Right lobe of liver (tissue), 4 donors: Measurements from ENCODE around the gene DNM3.

Experiments
- POLR2A ChIP-seq: fragments of 450-650 bp; IDR thresholded peaks from one replicate; pipeline ENCODE4 v1.6.1; 2017; ENCODE audit warnings: antibody characterized with exemption, mild to moderate bottlenecking
- TF ChIP-seq, protein P1 (sequence below), 4 donors: fragments of 200-600 bp in 3 of 4; fragments of 450-650 bp in 1 of 4; IDR thresholded peaks; one replicate each; pipeline versions ENCODE4 v1.5.1 to v1.8.0; 2016 to 2022; ENCODE audit warnings: antibody characterized with exemption in 4 of 4, mild to moderate bottlenecking in 2 of 4
- donor health status: DM: no; HTN: no; CAD: no.
- donor health status: DM: no; HTN: no; CAD: no.
- donor health status: DM: no; HTN: yes; CAD: no.

DNA sequence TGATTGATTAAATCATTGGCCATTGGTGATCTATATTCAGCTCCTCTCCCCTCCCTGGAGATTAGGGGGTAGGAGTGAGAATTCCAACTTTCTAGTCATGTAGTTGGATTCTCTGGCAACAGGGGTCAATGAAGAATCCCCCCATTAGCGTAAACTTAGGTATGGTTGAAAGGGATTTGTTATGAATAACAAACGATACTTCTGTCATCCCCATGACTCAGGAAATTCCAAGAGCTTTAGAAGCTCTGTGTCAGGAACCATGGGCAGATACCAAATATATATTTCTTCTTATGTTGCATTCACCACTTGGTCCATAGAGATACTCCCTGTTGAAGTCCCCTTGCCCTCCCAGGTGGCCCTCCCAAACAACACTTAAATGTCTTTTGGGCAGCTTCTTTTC, 124.5 kb downstream of the DNM3 start:
- TF ChIP-seq, protein P1, sequence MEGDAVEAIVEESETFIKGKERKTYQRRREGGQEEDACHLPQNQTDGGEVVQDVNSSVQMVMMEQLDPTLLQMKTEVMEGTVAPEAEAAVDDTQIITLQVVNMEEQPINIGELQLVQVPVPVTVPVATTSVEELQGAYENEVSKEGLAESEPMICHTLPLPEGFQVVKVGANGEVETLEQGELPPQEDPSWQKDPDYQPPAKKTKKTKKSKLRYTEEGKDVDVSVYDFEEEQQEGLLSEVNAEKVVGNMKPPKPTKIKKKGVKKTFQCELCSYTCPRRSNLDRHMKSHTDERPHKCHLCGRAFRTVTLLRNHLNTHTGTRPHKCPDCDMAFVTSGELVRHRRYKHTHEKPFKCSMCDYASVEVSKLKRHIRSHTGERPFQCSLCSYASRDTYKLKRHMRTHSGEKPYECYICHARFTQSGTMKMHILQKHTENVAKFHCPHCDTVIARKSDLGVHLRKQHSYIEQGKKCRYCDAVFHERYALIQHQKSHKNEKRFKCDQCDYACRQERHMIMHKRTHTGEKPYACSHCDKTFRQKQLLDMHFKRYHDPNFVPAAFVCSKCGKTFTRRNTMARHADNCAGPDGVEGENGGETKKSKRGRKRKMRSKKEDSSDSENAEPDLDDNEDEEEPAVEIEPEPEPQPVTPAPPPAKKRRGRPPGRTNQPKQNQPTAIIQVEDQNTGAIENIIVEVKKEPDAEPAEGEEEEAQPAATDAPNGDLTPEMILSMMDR (IDR thresholded peaks at IDR 0.05), result no peak
- no peak for TF ChIP-seq POLR2A
